Activated naive CD4-positive, alpha-beta T cell treated with anti-CD3 and anti-CD28 coated beads, Interleukin-2, amount 50 U/mL, for 24 hours (primary cell): ENCODE measurements around the gene PHYHIPL.
"Not testable (repeated sequence)": the region's sequence is repeated elsewhere in the genome, so short reads cannot be mapped to it uniquely, and the experiment has no call there.

ENCODE experiments used
- H3K27ac Mint-ChIP-seq: one replicate; pipeline ENCODE4 v1.8.0; 2021; ENCODE audit warnings: mild to moderate bottlenecking, mixed read lengths
- H3K27me3 Mint-ChIP-seq: one replicate; pipeline ENCODE4 v1.8.0; 2021; ENCODE audit warnings: mixed read lengths
- H3K36me3 Mint-ChIP-seq: one replicate; pipeline ENCODE4 v1.8.0; 2021; ENCODE audit warnings: mixed read lengths
- H3K4me1 Mint-ChIP-seq: one replicate; pipeline ENCODE4 v1.8.0; 2021; ENCODE audit warnings: mixed read lengths
- H3K4me3 Mint-ChIP-seq: one replicate; pipeline ENCODE4 v1.8.0; 2021; ENCODE audit warnings: mild to moderate bottlenecking, mixed read lengths
- H3K9me3 Mint-ChIP-seq: one replicate; pipeline ENCODE4 v1.8.0; 2021; ENCODE audit warnings: mixed read lengths

PHYHIPL gene

GRCh38 chr10:59234816-59235429 lies 58.5 kb downstream of the PHYHIPL start:
- Mint-ChIP-seq H3K4me3 (no peak overlapping the region), H3K9me3 (no peaks in the 10 kb centered on the region), H3K27ac (no peak overlapping the region), H3K36me3 (no peaks in the 10 kb centered on the region), H3K27me3 (no peaks in the 10 kb centered on the region), H3K4me1 (no peaks in the 10 kb centered on the region)

GRCh38 chr10:59236064-59236697 lies 59.7 kb downstream of the PHYHIPL start:
- Mint-ChIP-seq H3K27me3 (no peaks in the 10 kb centered on the region), H3K4me1 (no peaks in the 10 kb centered on the region), H3K4me3 (no peak overlapping the region), H3K27ac (no peak overlapping the region), H3K36me3 (no peaks in the 10 kb centered on the region), H3K9me3 (no peaks in the 10 kb centered on the region)

GRCh38 chr10:59237775-59238174 lies 61.3 kb downstream of the PHYHIPL start:
- no peaks in the 10 kb centered on the region for H3K27me3 Mint-ChIP-seq
- no peaks in the 10 kb centered on the region for H3K4me1 Mint-ChIP-seq
- H3K4me3 Mint-ChIP-seq = no peak overlapping the region
- H3K36me3 Mint-ChIP-seq = no peaks in the 10 kb centered on the region
- no peak overlapping the region for H3K27ac Mint-ChIP-seq
- H3K9me3 Mint-ChIP-seq = no peaks in the 10 kb centered on the region

- H3K4me3 Mint-ChIP-seq, H3K9me3 Mint-ChIP-seq, H3K27me3 Mint-ChIP-seq, H3K36me3 Mint-ChIP-seq, H3K27ac Mint-ChIP-seq, H3K4me1 Mint-ChIP-seq: not testable (repeated sequence)
These were observed 62.7 kb downstream of the PHYHIPL start for GRCh38 chr10:59239108-59239507.

GRCh38 chr10:59240582-59241183 lies 64.2 kb downstream of the PHYHIPL start:
- Mint-ChIP-seq H3K4me1 (no peaks in the 10 kb centered on the region), H3K9me3 (no peaks in the 10 kb centered on the region), H3K27me3 (no peaks in the 10 kb centered on the region), H3K27ac (no peak overlapping the region), H3K4me3 (no peak overlapping the region), H3K36me3 (no peaks in the 10 kb centered on the region)

GRCh38 chr10:59242057-59242456 lies 65.6 kb downstream of the PHYHIPL start:
- H3K4me3 Mint-ChIP-seq = no peak overlapping the region
- H3K27ac Mint-ChIP-seq = no peak overlapping the region
- H3K4me1 Mint-ChIP-seq = no peaks in the 10 kb centered on the region
- H3K9me3 Mint-ChIP-seq = no peaks in the 10 kb centered on the region
- no peaks in the 10 kb centered on the region for H3K27me3 Mint-ChIP-seq
- H3K36me3 Mint-ChIP-seq = no peaks in the 10 kb centered on the region

- no peaks in the 10 kb centered on the region for H3K27me3 Mint-ChIP-seq
These were observed 66.5 kb downstream of the PHYHIPL start for GRCh38 chr10:59242991-59243390.

GRCh38 chr10:59243611-59244195 lies 67.3 kb downstream of the PHYHIPL start:
- Mint-ChIP-seq H3K36me3 (no peaks in the 10 kb centered on the region), H3K27me3 (no peaks in the 10 kb centered on the region), H3K4me1 (no peaks in the 10 kb centered on the region), H3K4me3 (no peak overlapping the region), H3K9me3 (no peaks in the 10 kb centered on the region), H3K27ac (no peak overlapping the region)

More at GRCh38 chr10:59242991-59243390, 66.5 kb downstream of the PHYHIPL start:
- Mint-ChIP-seq H3K4me3 (no peak overlapping the region), H3K36me3 (no peaks in the 10 kb centered on the region), H3K4me1 (no peaks in the 10 kb centered on the region), H3K9me3 (no peaks in the 10 kb centered on the region), H3K27ac (no peak overlapping the region)

- Mint-ChIP-seq H3K4me1 (no peaks in the 10 kb centered on the region), H3K4me3 (no peak overlapping the region), H3K9me3 (no peaks in the 10 kb centered on the region), H3K36me3 (no peaks in the 10 kb centered on the region), H3K27ac (no peak overlapping the region), H3K27me3 (no peaks in the 10 kb centered on the region)
These were observed 68.4 kb downstream of the PHYHIPL start for GRCh38 chr10:59244871-59245270.

- H3K27ac Mint-ChIP-seq = no peak overlapping the region
- no peak overlapping the region for H3K4me3 Mint-ChIP-seq
- H3K9me3 Mint-ChIP-seq = no peaks in the 10 kb centered on the region
- no peaks in the 10 kb centered on the region for H3K36me3 Mint-ChIP-seq
- H3K27me3 Mint-ChIP-seq = no peaks in the 10 kb centered on the region
- H3K4me1 Mint-ChIP-seq = no peaks in the 10 kb centered on the region
These were observed 69.2 kb downstream of the PHYHIPL start for GRCh38 chr10:59245686-59246085.

GRCh38 chr10:59252491-59252890 lies 76.0 kb downstream of the PHYHIPL start:
- no peaks in the 10 kb centered on the region for H3K36me3 Mint-ChIP-seq
- no peak overlapping the region for H3K4me3 Mint-ChIP-seq
- no peaks in the 10 kb centered on the region for H3K27me3 Mint-ChIP-seq
- H3K9me3 Mint-ChIP-seq = peaks cover 5% of the 10 kb centered on the region
- no peak overlapping the region for H3K27ac Mint-ChIP-seq
- H3K4me1 Mint-ChIP-seq = no peaks in the 10 kb centered on the region

- no peaks in the 10 kb centered on the region for H3K36me3 Mint-ChIP-seq
- H3K4me1 Mint-ChIP-seq = no peaks in the 10 kb centered on the region
- no peak overlapping the region for H3K4me3 Mint-ChIP-seq
- peaks cover 5% of the 10 kb centered on the region for H3K9me3 Mint-ChIP-seq
- H3K27me3 Mint-ChIP-seq = no peaks in the 10 kb centered on the region
- no peak overlapping the region for H3K27ac Mint-ChIP-seq
These were observed 79.0 kb downstream of the PHYHIPL start for GRCh38 chr10:59255463-59255862.

- H3K36me3 Mint-ChIP-seq = no peaks in the 10 kb centered on the region
- no peaks in the 10 kb centered on the region for H3K4me1 Mint-ChIP-seq
- H3K9me3 Mint-ChIP-seq = no peaks in the 10 kb centered on the region
- no peak overlapping the region for H3K27ac Mint-ChIP-seq
- no peaks in the 10 kb centered on the region for H3K27me3 Mint-ChIP-seq
- H3K4me3 Mint-ChIP-seq = no peak overlapping the region
These were observed 80.8 kb downstream of the PHYHIPL start for GRCh38 chr10:59257224-59257623.

GRCh38 chr10:59258890-59259289 lies 82.4 kb downstream of the PHYHIPL start:
- no peaks in the 10 kb centered on the region for H3K27me3 Mint-ChIP-seq
- no peaks in the 10 kb centered on the region for H3K36me3 Mint-ChIP-seq
- no peaks in the 10 kb centered on the region for H3K9me3 Mint-ChIP-seq

GRCh38 chr10:59265141-59265540 lies 88.7 kb downstream of the PHYHIPL start:
- Mint-ChIP-seq H3K27ac (no peak overlapping the region), H3K9me3 (peaks cover 9% of the 10 kb centered on the region), H3K36me3 (no peaks in the 10 kb centered on the region), H3K27me3 (no peaks in the 10 kb centered on the region), H3K4me3 (no peak overlapping the region), H3K4me1 (no peaks in the 10 kb centered on the region)

More at GRCh38 chr10:59258890-59259289, 82.4 kb downstream of the PHYHIPL start:
- H3K27ac Mint-ChIP-seq = no peak overlapping the region
- no peaks in the 10 kb centered on the region for H3K4me1 Mint-ChIP-seq
- H3K4me3 Mint-ChIP-seq = no peak overlapping the region

GRCh38 chr10:59266321-59266720 lies 89.9 kb downstream of the PHYHIPL start:
- Mint-ChIP-seq H3K4me3 (no peak overlapping the region), H3K27ac (no peak overlapping the region), H3K36me3 (no peaks in the 10 kb centered on the region), H3K4me1 (no peaks in the 10 kb centered on the region), H3K27me3 (no peaks in the 10 kb centered on the region), H3K9me3 (peaks cover 14% of the 10 kb centered on the region)
